GM21360 (cell line): ENCODE measurements around the gene FUNDC2.
"Not testable (repeated sequence)": the region's sequence is repeated elsewhere in the genome, so short reads cannot be mapped to it uniquely, and the experiment has no call there.

Experiments used
- ATAC-seq: cut with Tn5 transposase; IDR thresholded peaks from one replicate; pipeline ENCODE4 v1.9.1; 2021; ENCODE audit warnings: mild to moderate bottlenecking, moderate library complexity; ENCODE audit not compliant: unreplicated experiment

The FUNDC2 gene, protein sequence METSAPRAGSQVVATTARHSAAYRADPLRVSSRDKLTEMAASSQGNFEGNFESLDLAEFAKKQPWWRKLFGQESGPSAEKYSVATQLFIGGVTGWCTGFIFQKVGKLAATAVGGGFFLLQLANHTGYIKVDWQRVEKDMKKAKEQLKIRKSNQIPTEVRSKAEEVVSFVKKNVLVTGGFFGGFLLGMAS

DNA sequence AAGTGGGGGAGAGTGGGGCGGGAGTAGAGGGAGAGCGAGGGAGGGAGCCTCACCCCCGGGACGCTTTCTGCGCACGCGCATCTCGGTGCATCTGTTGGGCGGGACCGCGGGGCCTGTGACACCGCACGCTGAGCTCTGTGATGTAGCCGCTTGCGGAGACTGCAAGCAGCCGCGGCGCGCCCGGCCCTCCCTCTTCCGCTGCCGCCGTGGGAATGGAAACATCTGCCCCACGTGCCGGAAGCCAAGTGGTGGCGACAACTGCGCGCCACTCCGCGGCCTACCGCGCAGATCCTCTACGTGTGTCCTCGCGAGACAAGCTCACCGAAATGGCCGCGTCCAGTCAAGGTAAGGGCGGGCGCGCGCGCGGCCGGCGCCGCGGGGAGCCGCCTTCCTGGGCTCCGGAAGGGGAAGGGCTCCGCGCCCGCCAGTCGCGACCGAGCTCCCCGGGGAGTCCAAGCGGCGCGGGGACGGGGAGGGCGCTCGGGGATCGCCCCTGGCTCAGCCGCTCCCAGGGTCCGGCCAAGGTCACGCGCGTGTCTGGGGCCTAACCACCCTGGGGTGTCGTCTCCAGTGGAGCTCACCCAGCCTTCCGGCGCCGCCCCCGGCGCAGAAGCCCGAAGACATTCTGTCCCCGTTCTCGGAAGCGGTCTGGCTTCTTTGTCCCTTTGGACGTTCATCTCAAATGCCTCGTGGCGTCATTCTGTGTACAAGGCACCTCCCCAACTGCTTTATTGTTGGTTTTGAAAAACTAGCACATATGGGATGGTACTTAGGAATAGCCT, at the start of gene FUNDC2:
FUNDC2 (plus strand) TSS at position 118 of the 782 bp plus-strand sequence; CDS start at position 213, 95 bp downstream.
- ATAC-seq = peak; percentile 79

DNA sequence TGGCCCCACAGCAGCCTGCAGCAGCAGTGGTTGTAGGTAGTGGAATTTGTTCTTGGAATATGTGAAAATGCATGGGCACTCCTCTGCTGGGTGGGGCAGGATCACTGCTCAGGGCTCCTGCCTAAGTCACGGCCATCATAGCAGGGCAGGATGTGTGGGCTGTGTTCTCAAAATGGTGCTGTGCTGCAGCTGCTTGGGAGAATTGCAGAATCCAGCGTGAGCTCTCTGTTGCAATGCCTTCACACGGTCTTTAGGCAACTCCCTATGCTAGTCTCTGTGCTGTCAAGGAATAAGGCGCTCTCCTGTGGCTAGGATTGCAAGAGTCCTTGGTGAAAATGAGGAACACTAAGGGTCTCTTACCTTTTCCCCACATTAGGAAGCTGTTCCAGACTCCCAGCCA, 47.0 kb upstream of the FUNDC2 start:
- no peak for ATAC-seq

DNA sequence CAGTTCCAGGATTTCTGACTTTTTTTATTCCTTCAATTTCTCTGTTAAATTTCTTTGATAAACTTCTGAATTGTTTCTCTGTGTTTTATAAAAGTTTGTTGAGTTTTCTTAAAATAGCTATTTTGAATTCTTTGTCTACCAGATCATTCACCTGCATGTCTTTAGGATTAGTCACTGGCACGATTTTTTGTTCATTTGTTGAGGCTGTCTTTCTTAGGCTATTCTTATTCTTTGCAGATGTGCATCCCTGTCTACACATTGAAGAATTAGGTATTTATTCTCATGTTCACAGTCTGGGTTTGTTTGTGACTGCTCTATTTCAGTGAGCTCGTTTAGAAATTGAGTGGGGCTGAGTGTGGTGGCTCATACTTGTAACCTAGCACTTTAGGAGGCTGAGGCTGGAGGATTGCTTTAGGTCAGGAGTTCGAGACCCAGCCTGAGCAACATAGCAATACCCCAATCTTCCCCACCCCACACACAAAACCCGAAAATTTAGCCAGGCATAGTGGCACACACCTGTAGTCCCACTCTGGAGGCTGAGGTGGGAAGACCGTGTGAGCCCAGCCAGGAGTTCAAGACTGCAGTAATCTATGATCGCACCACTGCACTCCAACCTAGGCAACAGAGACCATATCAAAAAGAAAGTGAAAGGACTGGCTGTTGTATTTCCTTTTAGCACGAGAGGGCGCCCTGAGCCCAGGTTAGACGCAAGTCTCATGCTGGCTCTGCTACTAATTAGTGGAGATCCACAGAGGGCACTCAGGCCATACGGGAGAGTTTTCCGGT, 46.1 kb upstream of the FUNDC2 start:
- ATAC-seq = peak; percentile 95

DNA sequence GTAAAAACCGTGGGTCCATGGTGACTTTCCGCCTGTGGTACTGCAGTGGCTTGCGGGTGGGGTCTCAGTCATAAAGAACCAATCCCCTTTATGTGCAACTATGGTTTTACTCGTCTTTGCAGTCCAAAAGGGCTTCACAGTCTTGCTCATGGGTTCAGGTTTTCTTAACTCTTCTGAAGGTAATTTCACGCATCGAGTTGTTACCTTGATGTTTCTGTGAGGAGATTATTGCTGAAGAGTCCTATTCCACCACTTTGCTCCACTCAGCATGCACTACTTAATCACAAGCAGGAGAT, 45.6 kb upstream of the FUNDC2 start:
- no peak for ATAC-seq

DNA sequence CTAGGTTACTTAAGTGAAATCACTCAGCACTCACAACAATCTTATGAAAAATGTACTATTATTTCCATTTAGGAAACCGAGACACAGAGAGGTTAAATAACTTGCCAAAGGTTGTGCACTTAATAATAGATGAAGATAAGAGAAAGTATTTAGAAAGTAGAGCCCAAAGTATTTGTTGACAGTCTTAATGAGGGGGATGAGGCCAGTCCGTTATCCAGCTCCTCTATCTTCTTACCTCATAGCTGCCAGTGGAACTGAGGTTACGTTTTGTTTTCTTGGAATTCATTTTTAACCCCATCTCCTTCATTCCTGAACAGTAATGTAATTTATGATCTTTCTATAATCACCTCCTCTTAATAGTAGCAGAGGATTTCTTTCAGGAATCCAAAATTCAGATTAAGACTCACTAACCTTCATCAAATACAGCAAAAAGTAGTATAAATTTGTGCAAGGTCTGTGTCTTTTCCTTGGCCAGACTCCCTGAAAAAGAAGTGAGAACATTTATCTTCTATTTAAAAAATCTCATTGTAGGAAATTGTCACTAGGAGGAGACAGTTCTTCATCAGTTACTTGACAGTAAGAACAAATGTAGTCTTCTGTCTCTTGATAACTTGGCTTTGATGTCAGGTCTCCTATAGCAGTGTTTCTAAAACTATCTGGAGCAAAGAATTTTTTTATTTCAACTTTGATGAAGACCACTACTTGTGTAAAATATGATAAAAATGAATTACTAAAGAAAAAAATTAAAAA, 39.6 kb upstream of the FUNDC2 start:
- ATAC-seq = no peak

DNA sequence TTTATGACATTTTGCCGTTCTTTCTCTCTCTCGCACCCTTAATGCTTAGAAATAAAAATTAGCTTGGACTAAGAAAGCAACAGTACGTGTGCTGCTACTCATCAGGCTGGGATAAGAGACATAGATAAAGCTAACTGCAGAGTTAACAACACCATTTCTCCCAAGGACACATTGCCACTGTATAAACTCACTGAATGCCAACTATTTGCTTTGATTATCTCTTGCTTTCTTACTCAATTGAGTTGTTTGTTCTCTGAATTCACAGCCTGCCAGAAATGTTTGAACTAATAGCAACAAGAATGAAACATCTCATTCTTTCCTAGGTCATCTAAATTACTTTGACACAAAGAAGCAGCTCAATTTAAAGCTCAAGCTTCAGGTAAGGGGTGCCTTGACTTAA, 38.7 kb upstream of the FUNDC2 start:
- no peak for ATAC-seq

DNA sequence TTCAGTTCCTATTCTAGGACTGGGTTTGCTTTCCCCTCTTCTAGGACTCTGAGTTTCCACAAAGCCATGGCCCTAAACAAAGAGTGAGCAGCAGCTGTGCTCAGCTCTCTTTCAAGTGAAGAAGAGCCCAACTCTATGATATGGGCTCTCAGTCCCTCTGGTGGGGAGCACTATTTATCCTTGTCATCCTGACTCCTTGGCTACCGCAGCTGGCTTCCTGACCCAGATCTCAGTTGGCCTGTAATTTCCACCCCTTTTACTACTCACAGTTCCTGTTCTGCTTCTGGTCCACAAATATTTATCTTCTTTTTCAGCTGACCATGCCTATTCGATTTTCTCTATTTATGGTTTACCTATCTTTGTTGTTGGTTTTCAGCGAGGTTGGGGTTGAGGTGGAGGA, 37.9 kb upstream of the FUNDC2 start:
- no peak for ATAC-seq

DNA sequence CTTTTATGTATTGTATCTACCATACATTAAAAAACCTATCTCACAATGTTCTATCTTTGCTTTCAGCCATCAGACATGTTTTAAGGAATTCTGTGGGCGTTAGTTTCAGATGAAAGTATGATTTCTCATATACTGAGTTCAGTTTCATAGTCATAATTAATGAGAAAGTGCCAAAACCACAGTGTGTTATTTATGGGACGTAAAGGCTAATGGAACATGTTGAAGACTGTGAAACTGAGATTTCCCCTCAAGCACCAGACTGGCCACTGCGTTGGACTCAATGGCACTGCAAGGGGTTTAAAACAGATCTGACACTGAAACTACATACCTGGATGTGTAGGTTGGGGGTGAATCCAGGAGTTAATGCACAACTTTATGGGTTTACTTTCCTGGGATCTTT, 36.1 kb upstream of the FUNDC2 start:
- ATAC-seq = peak; percentile 61

DNA sequence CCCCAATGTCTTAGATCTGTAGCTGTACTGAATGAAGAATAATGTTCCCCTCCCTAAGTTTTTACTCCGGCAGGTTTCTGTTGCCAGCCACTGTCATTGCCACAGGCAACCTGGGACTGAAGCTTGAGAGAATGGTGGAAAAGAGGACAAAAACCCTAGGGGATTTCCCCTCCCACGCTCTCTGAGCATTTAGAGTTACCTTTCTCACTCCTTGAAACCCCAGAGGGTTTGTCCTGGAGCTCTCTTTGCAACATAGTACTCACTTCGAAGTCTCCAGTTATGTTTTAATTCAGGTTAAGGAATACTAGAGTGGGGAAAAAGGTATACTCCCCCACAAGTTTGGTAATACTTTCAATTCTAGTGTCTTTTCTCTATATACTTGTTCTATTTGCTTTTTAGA, 35.6 kb upstream of the FUNDC2 start:
- peak; percentile 51 for ATAC-seq

DNA sequence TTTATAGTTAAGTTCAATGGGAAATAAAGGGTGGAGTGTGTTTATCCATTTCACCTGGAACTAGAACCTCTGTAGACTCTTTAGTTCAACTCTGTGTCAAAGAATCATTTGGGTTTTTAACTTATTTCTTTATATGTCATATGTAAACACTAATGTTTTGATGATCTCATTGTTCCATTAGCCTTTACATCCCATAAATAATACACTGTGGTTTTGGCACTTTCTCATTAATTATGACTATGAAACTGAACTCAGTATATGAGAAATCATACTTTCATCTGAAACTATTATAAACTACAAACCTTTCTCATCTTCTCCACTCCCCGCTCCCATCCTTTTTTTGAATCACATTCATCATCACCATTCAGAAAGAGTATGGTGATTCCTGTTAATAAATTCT, 35.2 kb upstream of the FUNDC2 start:
- ATAC-seq = no peak

DNA sequence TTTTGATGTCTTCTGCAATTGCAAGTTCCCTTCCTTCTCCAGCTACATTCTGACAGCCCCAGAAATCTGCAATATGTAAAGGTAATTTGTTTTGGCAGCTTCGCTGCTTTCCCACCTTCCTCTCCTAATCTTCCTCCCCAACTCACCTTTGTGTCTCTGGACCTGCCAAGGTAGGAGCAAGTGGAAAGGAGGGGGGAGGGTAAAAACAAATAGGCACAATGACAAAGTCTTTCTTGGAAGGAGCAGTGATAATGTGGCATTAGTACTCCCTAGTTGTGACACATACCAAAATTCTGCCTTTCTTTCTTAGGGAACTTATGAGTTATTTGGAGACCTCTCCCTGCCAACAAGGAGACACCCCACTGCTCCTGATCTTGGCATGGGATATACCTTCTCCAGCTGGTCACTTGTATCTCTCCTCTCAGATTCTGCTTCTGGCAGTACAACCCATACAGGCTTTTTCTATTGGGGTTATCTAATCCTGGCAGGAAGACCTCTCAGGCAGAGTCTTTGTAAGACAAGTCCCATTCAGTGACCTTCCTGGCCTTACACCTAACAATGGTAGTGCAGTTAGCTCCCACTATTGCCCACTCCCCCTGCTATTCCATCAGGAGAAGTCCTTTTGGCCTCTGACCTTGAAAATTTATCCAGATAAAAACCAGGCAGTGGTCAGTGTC, 28.3 kb upstream of the FUNDC2 start:
- ATAC-seq = no peak

DNA sequence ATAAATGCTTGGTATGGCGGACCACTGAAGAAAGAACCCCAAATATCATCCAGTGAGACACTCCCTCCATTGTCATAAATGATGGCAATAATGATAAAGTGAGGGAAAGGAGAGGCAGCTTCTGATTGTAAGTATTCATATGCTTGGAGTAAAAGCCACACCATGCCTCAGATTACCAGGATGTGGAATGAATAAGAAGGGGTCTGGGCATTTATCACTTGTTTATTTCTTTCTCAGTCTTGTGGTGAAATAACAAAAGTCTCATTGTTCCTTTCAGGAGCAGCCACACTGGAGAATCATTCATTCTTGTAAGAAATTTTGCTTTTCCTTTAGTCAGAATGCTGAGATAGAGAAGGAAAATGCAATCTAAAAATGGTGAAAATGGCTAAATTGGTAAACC, 25.8 kb upstream of the FUNDC2 start:
- ATAC-seq = no peak

DNA sequence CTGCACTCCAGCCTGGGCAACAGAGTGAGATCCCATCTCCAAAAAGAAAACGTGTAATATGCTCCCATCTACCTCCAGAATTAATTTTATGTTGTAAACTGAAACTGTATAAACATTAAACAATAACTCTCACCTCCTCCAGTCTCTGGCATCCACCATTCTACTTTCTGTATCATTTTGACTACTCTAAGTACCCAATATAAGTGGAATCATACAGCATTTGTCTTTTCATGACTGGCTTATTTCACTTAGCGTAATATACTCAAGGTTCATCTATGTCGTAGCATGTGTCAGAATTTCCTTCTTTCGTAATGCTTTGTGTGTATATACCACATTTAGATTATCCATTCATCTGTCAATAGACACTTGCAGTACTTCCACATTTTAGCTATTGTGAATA, 24.8 kb upstream of the FUNDC2 start:
- no peak for ATAC-seq

DNA sequence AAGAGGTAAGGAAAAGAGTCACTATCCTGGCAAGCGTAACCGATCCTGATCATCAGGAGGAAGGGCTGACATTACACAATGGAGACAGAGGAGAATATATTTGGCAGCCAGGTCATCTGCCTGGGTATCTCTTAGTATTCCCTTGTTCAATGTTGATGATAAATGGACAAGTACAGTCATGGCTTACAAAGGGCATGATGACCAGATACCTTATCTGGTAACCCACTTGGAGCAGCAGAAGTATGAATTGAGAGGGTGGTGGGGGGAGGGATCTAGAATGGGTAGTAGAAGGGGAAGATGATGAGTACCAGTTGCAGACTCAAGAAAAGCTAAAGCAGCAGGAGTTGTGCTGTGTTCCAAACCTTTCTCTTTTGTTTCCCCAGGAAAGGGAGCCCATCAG, 21.5 kb upstream of the FUNDC2 start:
- no peak for ATAC-seq

DNA sequence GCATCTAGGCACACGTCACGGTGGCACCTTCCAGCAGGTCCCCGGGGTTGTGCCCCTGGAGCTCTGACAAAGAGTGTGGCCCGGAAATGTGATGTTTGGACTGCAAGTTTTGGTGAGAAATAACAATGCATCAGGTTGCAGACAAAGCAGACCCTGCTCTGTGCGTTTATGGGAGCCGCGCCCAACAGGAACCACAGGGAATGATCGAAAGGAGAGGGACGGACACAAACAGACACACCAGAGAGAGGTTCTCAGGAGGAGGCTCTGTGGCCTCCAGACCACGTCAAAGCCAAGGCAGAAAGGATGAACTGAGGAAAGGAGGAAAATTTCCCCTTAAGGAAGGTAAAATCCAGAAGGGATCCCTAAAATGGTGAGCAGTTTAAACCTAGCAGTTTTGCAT, 20.3 kb upstream of the FUNDC2 start:
- ATAC-seq = not testable (repeated sequence)

DNA sequence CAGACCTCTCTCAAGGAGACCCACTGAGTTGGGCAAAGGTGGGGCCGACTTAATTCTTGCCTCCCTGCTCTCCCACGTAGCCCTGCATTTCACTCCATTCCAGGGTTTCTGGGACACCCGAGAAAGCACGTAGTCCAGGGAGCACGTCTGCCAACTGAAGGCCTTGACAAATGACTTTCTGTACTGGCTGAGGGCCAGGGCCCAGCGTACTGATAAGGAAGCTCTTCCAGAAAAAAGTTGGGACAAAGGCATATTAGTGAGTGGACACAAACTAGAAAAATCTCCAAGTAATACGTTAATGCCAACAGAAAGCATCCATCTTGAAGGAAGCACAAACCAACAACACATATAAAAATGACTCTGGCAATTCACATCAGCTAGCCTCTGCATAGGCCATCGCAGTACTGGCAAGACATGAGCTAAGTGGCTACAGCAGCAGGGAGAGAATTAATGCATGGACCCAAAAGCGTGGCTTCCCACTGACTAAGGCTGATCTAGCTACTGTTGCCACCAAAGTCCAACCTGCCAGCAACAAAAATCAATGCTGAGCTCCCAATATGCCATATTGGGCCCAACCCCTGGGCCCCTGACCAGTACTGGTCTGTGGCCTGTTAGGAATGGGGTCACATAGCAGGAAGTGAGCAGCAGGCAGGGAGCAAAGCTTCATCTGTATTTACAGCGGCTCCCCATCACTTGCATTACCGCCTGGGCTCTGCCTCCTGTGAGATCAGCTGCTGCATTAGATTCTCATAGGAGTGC, 19.6 kb upstream of the FUNDC2 start:
- not testable (repeated sequence) for ATAC-seq

DNA sequence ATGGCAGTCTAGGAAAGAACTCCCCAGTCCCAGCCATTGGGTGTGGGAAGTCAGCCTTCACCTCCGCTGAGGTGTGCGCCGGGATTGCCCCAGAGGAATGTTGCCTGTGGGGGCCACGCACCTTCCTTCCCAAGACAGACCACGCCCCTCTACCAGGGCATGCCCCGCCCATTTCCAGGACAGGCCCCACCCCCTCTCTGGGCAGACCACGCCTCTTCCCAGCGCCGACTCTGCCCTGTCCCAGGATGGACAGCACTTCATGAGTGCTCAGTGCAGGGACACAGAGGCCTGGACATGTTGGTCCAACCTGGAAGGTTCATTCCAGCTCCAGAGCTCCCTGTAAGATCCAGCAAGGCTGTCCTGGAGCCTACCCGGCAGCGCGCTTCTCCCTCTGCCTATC, 18.1 kb upstream of the FUNDC2 start:
- ATAC-seq = not testable (repeated sequence)

DNA sequence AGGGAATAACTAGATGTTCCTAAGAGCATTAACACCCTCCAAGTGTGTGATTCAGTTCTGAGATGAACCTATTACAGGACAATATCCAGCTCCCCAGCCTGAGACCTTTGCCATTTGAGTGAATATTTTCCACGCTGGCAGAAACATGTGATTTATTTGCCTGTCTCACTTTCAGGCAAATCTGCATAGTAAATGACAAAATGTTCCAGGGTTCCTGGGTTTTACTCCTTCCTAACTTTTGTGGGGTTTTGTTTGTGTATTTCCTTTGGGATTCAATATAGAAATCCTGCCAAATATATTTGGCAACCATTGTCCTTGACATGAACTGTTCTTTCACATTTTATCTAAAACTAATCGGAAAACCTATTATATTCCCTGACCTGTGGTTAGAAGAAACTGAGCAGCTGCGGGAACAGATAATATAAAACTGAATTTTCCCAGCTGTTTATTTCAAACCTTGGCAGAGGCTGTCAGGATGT, 16.6 kb upstream of the FUNDC2 start:
- ATAC-seq = no peak

DNA sequence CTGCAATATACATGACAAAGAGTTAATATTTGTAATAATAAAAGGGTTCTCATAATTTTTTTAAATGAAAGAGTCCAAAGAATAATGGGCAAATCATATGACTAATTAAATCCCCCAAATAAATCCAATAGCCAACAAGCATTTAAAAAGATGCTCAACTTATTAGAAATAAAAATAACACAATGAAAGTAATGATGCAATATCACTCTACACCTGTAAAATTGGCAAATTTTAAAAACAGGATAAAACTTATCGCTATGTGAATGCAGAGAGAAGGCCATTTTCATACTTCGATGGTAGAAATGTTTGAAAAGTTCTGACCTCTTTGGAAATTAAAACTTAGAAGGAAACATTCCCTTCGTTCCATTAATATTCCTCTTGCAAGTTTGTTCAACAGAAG, 6.1 kb upstream of the FUNDC2 start:
- no peak for ATAC-seq

DNA sequence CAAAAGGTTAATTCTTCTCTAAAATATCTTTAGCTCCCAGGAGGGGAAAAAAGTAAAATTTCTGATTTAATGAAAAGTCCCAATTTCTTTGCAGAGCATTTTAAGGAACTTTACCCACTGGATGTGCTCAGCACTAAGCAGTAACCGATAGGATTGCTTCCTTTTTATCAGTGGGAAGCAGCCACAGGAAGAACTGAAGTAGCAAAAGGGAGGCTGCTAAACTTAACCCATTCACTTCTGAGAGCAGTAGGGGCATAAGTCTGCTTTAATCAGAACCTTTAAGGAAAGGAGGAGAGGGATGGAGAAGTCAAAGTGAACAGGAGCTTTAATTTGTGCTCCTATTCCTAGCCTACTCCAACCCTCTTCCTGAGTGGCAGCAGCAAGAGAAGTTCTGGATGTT, 4.1 kb upstream of the FUNDC2 start, which contains the start of gene F8:
F8 (minus strand) TSS at position 139 of the 400 bp plus-strand sequence. CDS start 171 bp downstream, outside the sequence.
- no peak for ATAC-seq
